ENCODE data around the gene TMC3. TPM values are rescaled to one million over a fixed set of nuclear protein-coding genes. Genes with fewer than 3 reads are reported as not detected.

TMC3 gene
- polyA plus RNA-seq, 1 of the 3 experiments (the other 2 are of a cell fraction): not detected

- Histone ChIP-seq H3K36me3 (replicated peaks in 1 of 2; ENCODE audit: control insufficient read depth in 1 of 2, insufficient read depth in 2 of 2, low read length in 1 of 2) (no peaks in the 10 kb centered on the region), H3K4me1 (ENCODE audit: control insufficient read depth in 1 of 2, insufficient read depth in 2 of 2, low read depth in 1 of 2, low read length in 1 of 2) (peaks cover 11 to 16% of the 10 kb centered on the region in 2 experiments; a peak in 3 of 4 replicates), H3K4me2 (no peak overlapping the region), H4K20me1 (ENCODE audit: insufficient read depth) (no peaks in the 10 kb centered on the region), H3K9me3 (no peaks in the 10 kb centered on the region), H3K9ac (no peak overlapping the region), H3K4me3 (ENCODE audit: low read depth in 2 of 2, low read length in 1 of 2) (no peak overlapping the region), H2AFZ (ENCODE audit: low read depth) (no peak overlapping the region), H3K79me2 (ENCODE audit: insufficient read depth) (no peaks in the 10 kb centered on the region), H3F3A (replicated peaks; ENCODE audit: insufficient read depth) (no peaks in the 10 kb centered on the region), H3K27ac (ENCODE audit: low read depth in 2 of 2, low read length in 1 of 2) (no peak overlapping the region), H3K9me2 (no peaks in the 10 kb centered on the region), H3K27me3 (ENCODE audit: insufficient read depth) (peaks cover 8% of the 10 kb centered on the region; the same call in 1 of the 2 replicates)
- ChIA-PET CTCF (interaction anchor here (1.0 to 2.0 kb wide), 4 partner anchors 9 to 36 kb away, joined by 4 to 9 read pairs (median 4); no protein-coding TSS in a partner anchor), POLR2A (no interaction called here)
- WGBS (ENCODE audit: low lambda C conversion rate): 42% methylated on average over 5 of the region's 5 CpGs
- TF ChIP-seq MXI1 (IDR thresholded peaks at IDR 0.05; ENCODE audit: low read depth, low read length) (no peak), USF2 (IDR thresholded peaks at IDR 0.05; ENCODE audit: borderline replicate concordance, low read depth, low read length) (no peak), IRF3 (IDR thresholded peaks at IDR 0.05; ENCODE audit: low read depth, low read length) (no peak), SIN3A (IDR thresholded peaks at IDR 0.05; ENCODE audit: borderline replicate concordance, low read depth, low read length) (no peak), ELF1 (IDR thresholded peaks at IDR 0.05) (no peak)
- DNase-seq: no peak
Measured at GRCh38 chr15:81301815-81302399, 72.1 kb downstream of the TMC3 start.

- ChIA-PET POLR2A (no interaction called here), CTCF (interaction anchor here (1.0 to 2.0 kb wide), 4 partner anchors 8 to 35 kb away, joined by 4 to 9 read pairs (median 4); no protein-coding TSS in a partner anchor)
- Histone ChIP-seq H3K27ac (ENCODE audit: low read depth in 2 of 2, low read length in 1 of 2) (no peak overlapping the region), H3K9me3 (no peaks in the 10 kb centered on the region), H3K27me3 (ENCODE audit: insufficient read depth) (peaks cover 8% of the 10 kb centered on the region; the same call in 1 of the 2 replicates), H3K9ac (no peak overlapping the region), H3K36me3 (replicated peaks in 1 of 2; ENCODE audit: control insufficient read depth in 1 of 2, insufficient read depth in 2 of 2, low read length in 1 of 2) (no peaks in the 10 kb centered on the region), H3K4me2 (no peak overlapping the region), H3K9me2 (no peaks in the 10 kb centered on the region), H3F3A (replicated peaks; ENCODE audit: insufficient read depth) (no peaks in the 10 kb centered on the region), H4K20me1 (ENCODE audit: insufficient read depth) (no peaks in the 10 kb centered on the region), H3K79me2 (ENCODE audit: insufficient read depth) (no peaks in the 10 kb centered on the region), H2AFZ (ENCODE audit: low read depth) (no peak overlapping the region), H3K4me3 (ENCODE audit: low read depth in 2 of 2, low read length in 1 of 2) (no peak overlapping the region), H3K4me1 (ENCODE audit: control insufficient read depth in 1 of 2, insufficient read depth in 2 of 2, low read depth in 1 of 2, low read length in 1 of 2) (peaks cover 11 to 17% of the 10 kb centered on the region in 2 experiments; a peak in 3 of 4 replicates)
- 44% methylated on average over 4 of the region's 4 CpGs for WGBS (ENCODE audit: low lambda C conversion rate)
- DNase-seq: no peak
- TF ChIP-seq RAD21 (IDR thresholded peaks at IDR 0.05; ENCODE audit: low read length) (no peak), CTCF (IDR thresholded peaks at IDR 0.05) (no peak), RXRA (IDR thresholded peaks at IDR 0.05; ENCODE audit: borderline replicate concordance, low read depth) (no peak), SIN3A (IDR thresholded peaks at IDR 0.05; ENCODE audit: borderline replicate concordance, low read depth, low read length) (no peak), MXI1 (IDR thresholded peaks at IDR 0.05; ENCODE audit: low read depth, low read length) (no peak), SMC3 (IDR thresholded peaks at IDR 0.05; ENCODE audit: low read depth, low read length) (no peak), IRF3 (IDR thresholded peaks at IDR 0.05; ENCODE audit: low read depth, low read length) (no peak), NFIC (IDR thresholded peaks at IDR 0.05; ENCODE audit: borderline replicate concordance) (no peak), CHD2 (IDR thresholded peaks at IDR 0.05; ENCODE audit: low read length, partially characterized antibody) (no peak), RCOR1 (IDR thresholded peaks at IDR 0.05; ENCODE audit: low read length) (no peak), USF1 (IDR thresholded peaks at IDR 0.05; ENCODE audit: borderline replicate concordance, low read depth) (no peak), NRF1 (IDR thresholded peaks at IDR 0.05; ENCODE audit: low read depth, low read length) (no peak), YY1 (IDR thresholded peaks at IDR 0.05; ENCODE audit: low read depth) (no peak), MAX (IDR thresholded peaks at IDR 0.05; ENCODE audit: low read depth) (no peak), GABPA (IDR thresholded peaks at IDR 0.05; ENCODE audit: low read depth) (no peak), EP300 (IDR thresholded peaks at IDR 0.05; ENCODE audit: borderline replicate concordance in 1 of 2, low read depth in 1 of 2, low read length in 1 of 2) (no peak), TCF12 (IDR thresholded peaks at IDR 0.05) (no peak), POLR2AphosphoS5 (IDR thresholded peaks at IDR 0.05; ENCODE audit: low read depth, low read length) (no peak), TEAD4 (IDR thresholded peaks at IDR 0.05; ENCODE audit: borderline replicate concordance, insufficient read depth) (no peak), FOXM1 (IDR thresholded peaks at IDR 0.05; ENCODE audit: low read depth) (no peak)
Measured at GRCh38 chr15:81301385-81301784, 72.6 kb downstream of the TMC3 start.
